Testis (tissue), 2 donors: ENCODE measurements around the gene DHX8.
"Not testable (repeated sequence)": the region's sequence is repeated elsewhere in the genome, so short reads cannot be mapped to it uniquely, and the experiment has no call there.

Experiments used
- POLR2A ChIP-seq: fragments of 450-650 bp; IDR thresholded peaks from one replicate; pipeline ENCODE4 v1.6.1; 2017; ENCODE audit warnings: antibody characterized with exemption, mild to moderate bottlenecking, moderate library complexity
- TF ChIP-seq, protein P1 (sequence below), 3 experiments: fragments of 450-650 bp in 2 of 3; fragments of 200-600 bp in 1 of 3; sonication (generic) in 1 of 3; IDR thresholded peaks; one replicate each; pipeline ENCODE4 v1.5.1; 2016 to 2019; ENCODE audit warnings: antibody characterized with exemption in 3 of 3, mild to moderate bottlenecking in 2 of 3, moderate library complexity in 1 of 3

DNA sequence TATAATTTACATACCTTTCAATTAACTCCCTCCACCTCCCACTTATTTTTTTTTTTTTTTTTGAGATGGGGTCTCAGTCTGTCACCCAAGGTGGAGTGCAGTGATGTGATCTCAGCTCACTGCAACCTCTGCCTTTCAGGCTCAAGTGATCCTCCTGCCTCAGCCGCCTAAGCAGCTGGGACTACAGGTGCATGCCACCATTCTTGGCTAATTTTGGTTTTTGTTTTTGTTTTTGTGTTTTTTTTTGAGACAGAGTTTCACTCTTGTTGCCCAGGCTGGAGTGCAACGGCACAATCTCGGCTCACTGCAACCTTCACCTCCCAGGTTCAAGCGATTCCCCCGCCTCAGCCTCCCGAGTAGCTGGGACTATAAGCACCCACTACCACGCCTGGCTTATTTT is 25.7 kb downstream of the DHX8 start:
- TF ChIP-seq POLR2A = not testable (repeated sequence)
- TF ChIP-seq, protein P1, sequence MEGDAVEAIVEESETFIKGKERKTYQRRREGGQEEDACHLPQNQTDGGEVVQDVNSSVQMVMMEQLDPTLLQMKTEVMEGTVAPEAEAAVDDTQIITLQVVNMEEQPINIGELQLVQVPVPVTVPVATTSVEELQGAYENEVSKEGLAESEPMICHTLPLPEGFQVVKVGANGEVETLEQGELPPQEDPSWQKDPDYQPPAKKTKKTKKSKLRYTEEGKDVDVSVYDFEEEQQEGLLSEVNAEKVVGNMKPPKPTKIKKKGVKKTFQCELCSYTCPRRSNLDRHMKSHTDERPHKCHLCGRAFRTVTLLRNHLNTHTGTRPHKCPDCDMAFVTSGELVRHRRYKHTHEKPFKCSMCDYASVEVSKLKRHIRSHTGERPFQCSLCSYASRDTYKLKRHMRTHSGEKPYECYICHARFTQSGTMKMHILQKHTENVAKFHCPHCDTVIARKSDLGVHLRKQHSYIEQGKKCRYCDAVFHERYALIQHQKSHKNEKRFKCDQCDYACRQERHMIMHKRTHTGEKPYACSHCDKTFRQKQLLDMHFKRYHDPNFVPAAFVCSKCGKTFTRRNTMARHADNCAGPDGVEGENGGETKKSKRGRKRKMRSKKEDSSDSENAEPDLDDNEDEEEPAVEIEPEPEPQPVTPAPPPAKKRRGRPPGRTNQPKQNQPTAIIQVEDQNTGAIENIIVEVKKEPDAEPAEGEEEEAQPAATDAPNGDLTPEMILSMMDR (IDR thresholded peaks at IDR 0.05) = not testable (repeated sequence)
